IMR-90 (cell line): ENCODE data around the gene SARS1. TPM values are rescaled to one million over a fixed set of nuclear protein-coding genes. Genes with fewer than 3 reads are reported as not detected.

Experiments
- ATAC-seq: fragments of 200-7000 bp; cut with Tn5 transposase; 2 replicates; pipeline ENCODE4 v1.9.1; 2020; ENCODE audit warnings: low read depth, mild to moderate bottlenecking, moderate library complexity
- BruUV-seq: library from RNA; stranded (reverse); fragments of 400-500 nt; replicated peaks from 2 replicates; lab custom pipeline; 2021; lab: Mats Ljungman, UMichigan
- CTCF ChIA-PET: fragments of 300-600 bp; formaldehyde crosslinking; extraction: SDS; loops from one replicate; lab custom pipeline; 2021; ENCODE audit warnings: antibody characterized with exemption; lab: Yijun Ruan, JAX
- POLR2A ChIA-PET: fragments of 300-600 bp; sonication (Branson Sonifier 250); formaldehyde crosslinking; loops from one replicate; lab custom pipeline; 2022; ENCODE audit warnings: antibody characterized with exemption; ENCODE audit not compliant: unreplicated experiment; lab: Charles Lee
- DNase-seq: peaks from one replicate; pipeline ENCODE4 v3.0.0; 2013
- H2AFZ ChIP-seq: replicated peaks from 2 replicates; pipeline ENCODE3; 2013; ENCODE audit warnings: low read length, mild to moderate bottlenecking; ENCODE audit not compliant: poor library complexity
- H2AK5ac ChIP-seq: 2 replicates; pipeline ENCODE4 v1.6.1; 2013; ENCODE audit warnings: low read depth, low read length, inconsistent platforms
- H2AK9ac ChIP-seq: replicated peaks from 2 replicates; pipeline ENCODE3; 2013; ENCODE audit warnings: mild to moderate bottlenecking, low read depth, low read length, moderate library complexity; ENCODE audit not compliant: poor library complexity
- H2BK120ac ChIP-seq: 2 replicates; pipeline ENCODE4 v1.6.1; 2013; ENCODE audit warnings: low read depth, low read length, inconsistent platforms
- H2BK15ac ChIP-seq: 3 replicates; pipeline ENCODE4 v1.6.1; 2013; ENCODE audit warnings: low read depth, low read length, inconsistent platforms
- H2BK20ac ChIP-seq: 2 replicates; pipeline ENCODE4 v1.6.1; 2013; ENCODE audit warnings: low read depth, mild to moderate bottlenecking, inconsistent platforms, low read length, moderate library complexity
- H2BK5ac ChIP-seq: 2 replicates; pipeline ENCODE4 v1.6.1; 2013; ENCODE audit warnings: mild to moderate bottlenecking, low read depth, low read length, inconsistent platforms; ENCODE audit not compliant: poor library complexity, severe bottlenecking
- H3K14ac ChIP-seq: replicated peaks from 2 replicates; pipeline ENCODE4 v1.6.1; 2013; ENCODE audit warnings: low read depth, low read length, inconsistent platforms
- H3K18ac ChIP-seq: 2 replicates; pipeline ENCODE4 v1.6.1; 2013; ENCODE audit warnings: low read depth, low read length, control low read depth
- H3K23ac ChIP-seq: 2 replicates; pipeline ENCODE4 v1.6.1; 2013; ENCODE audit warnings: low read depth, low read length, inconsistent platforms
- H3K27ac ChIP-seq: 2 replicates; pipeline ENCODE4 v1.5.1; 2013; ENCODE audit warnings: mild to moderate bottlenecking, control low read depth, low read length; ENCODE audit not compliant: insufficient read depth
- H3K27me3 ChIP-seq: 2 replicates; pipeline ENCODE4 v1.6.1; 2013; ENCODE audit warnings: low read length; ENCODE audit not compliant: control insufficient read depth, insufficient read depth
- H3K36me3 ChIP-seq: 2 replicates; pipeline ENCODE4 v1.6.1; 2013; ENCODE audit warnings: low read length, mixed read lengths; ENCODE audit not compliant: control insufficient read depth, insufficient read depth
- H3K4ac ChIP-seq: 2 replicates; pipeline ENCODE4 v1.6.1; 2013; ENCODE audit warnings: low read depth, low read length, inconsistent platforms
- H3K4me1 ChIP-seq: 2 replicates; pipeline ENCODE4 v1.6.1; 2013; ENCODE audit warnings: low read length, mixed read lengths; ENCODE audit not compliant: control insufficient read depth, insufficient read depth
- H3K4me2 ChIP-seq: 2 replicates; pipeline ENCODE4 v1.6.1; 2013; ENCODE audit warnings: low read depth, mild to moderate bottlenecking, control low read depth, low read length, moderate library complexity
- H3K4me3 ChIP-seq: 2 replicates; pipeline ENCODE4 v1.5.1; 2013; ENCODE audit warnings: low read depth, mild to moderate bottlenecking, control low read depth, low read length, moderate library complexity; ENCODE audit not compliant: insufficient read depth
- H3K56ac ChIP-seq: 2 replicates; pipeline ENCODE4 v1.6.1; 2013; ENCODE audit warnings: low read length, inconsistent platforms; ENCODE audit not compliant: insufficient read depth; ENCODE audit errors: extremely low read depth
- H3K79me1 ChIP-seq, 2 experiments: 2 replicates each; pipeline ENCODE4 v1.6.1; 2013; ENCODE audit warnings: low read length in 2 of 2, inconsistent platforms in 1 of 2, low read depth in 1 of 2
- H3K9ac ChIP-seq: 2 replicates; pipeline ENCODE4 v1.6.1; 2013; ENCODE audit warnings: low read depth, low read length, control low read depth
- H3K9me1 ChIP-seq: 2 replicates; pipeline ENCODE4 v1.6.1; 2013; ENCODE audit warnings: low read length, inconsistent platforms; ENCODE audit not compliant: insufficient read depth
- H3K9me3 ChIP-seq: 2 replicates; pipeline ENCODE4 v1.6.1; 2013; ENCODE audit warnings: low read length; ENCODE audit not compliant: control insufficient read depth, insufficient read depth
- H4K20me1 ChIP-seq: 2 replicates; pipeline ENCODE4 v1.6.1; 2013; ENCODE audit warnings: low read length, inconsistent platforms; ENCODE audit not compliant: insufficient read depth
- H4K5ac ChIP-seq: 2 replicates; pipeline ENCODE4 v1.6.1; 2013; ENCODE audit warnings: mild to moderate bottlenecking, low read depth, low read length, control low read depth
- H4K8ac ChIP-seq, 2 experiments: 2 replicates each; pipeline ENCODE4 v1.6.1; 2013; ENCODE audit warnings: low read depth in 2 of 2, low read length in 2 of 2, control low read depth in 1 of 2, inconsistent platforms in 1 of 2
- H4K91ac ChIP-seq: 2 replicates; pipeline ENCODE4 v1.6.1; 2013; ENCODE audit warnings: low read depth, low read length, inconsistent platforms; ENCODE audit not compliant: insufficient read depth
- BHLHE40 ChIP-seq: fragments of 150-350 bp; IDR thresholded peaks from 2 replicates; pipeline ENCODE4 v1.6.1; 2016; ENCODE audit warnings: mild to moderate bottlenecking, low read depth, low read length
- CEBPB ChIP-seq: IDR thresholded peaks from 2 replicates; pipeline ENCODE4 v1.6.1; 2012; ENCODE audit warnings: low read depth, low read length, improper control_type of control experiment
- CHD1 ChIP-seq: IDR thresholded peaks from 2 replicates; pipeline ENCODE4 v1.6.1; 2012; ENCODE audit warnings: low read depth, low read length, improper control_type of control experiment
- FOS ChIP-seq: fragments of 150-350 bp; IDR thresholded peaks from 2 replicates; pipeline ENCODE4 v1.6.1; 2016; ENCODE audit warnings: low read depth, low read length
- MAFK ChIP-seq: IDR thresholded peaks from 2 replicates; pipeline ENCODE4 v1.6.1; 2012; ENCODE audit warnings: low read depth, low read length, improper control_type of control experiment
- MAZ ChIP-seq: IDR thresholded peaks from 2 replicates; pipeline ENCODE4 v1.6.1; 2012; ENCODE audit warnings: low read depth, mild to moderate bottlenecking, low read length, improper control_type of control experiment, moderate library complexity, borderline replicate concordance
- POLR2A ChIP-seq: IDR thresholded peaks from 2 replicates; pipeline ENCODE4 v1.6.1; 2012; ENCODE audit warnings: mild to moderate bottlenecking, low read depth, low read length
- RCOR1 ChIP-seq: IDR thresholded peaks from 2 replicates; pipeline ENCODE4 v1.6.1; 2012; ENCODE audit warnings: mild to moderate bottlenecking, low read length, improper control_type of control experiment; ENCODE audit not compliant: insufficient replicate concordance
- WGBS, 2 experiments: methylation state at CpG; one replicate each; pipeline versions ENCODE4 v1.1.5 to v1.1.7; 2013; ENCODE audit warnings: missing lambda C conversion rate in 2 of 2; ENCODE audit not compliant: insufficient read length in 1 of 2; ENCODE audit errors: extremely low coverage in 2 of 2; 5-methylcytosine and 5-hydroxymethylcytosine counted together
- dilution Hi-C: fragments of 300-500 bp; cut with HindIII; formaldehyde crosslinking; loops from one replicate; pipeline ENCODE4 v1.14.3; 2018; ENCODE audit warnings: low sequenced_read_pairs; ENCODE audit not compliant: unreplicated experiment
- in situ Hi-C: fragments of 300-500 bp; cut with MboI; formaldehyde crosslinking; loops from 3 replicates; pipeline ENCODE4 v1.14.3; 2019; ENCODE audit warnings: low sequenced_read_pairs, inconsistent platforms, mixed read lengths
- intact Hi-C: fragments of 100-400 bp; cut with micrococcal nuclease; formaldehyde crosslinking; loops from 2 replicates; pipeline ENCODE4 v1.10.0; 2022
- polyA plus RNA-seq, 3 experiments: library from polyadenylated mRNA; depleted of rRNA; stranded (reverse); fragments of >200 nt; gene quantifications; 2 replicates each; pipeline ENCODE4 v1.2.3, GENCODE V29; 2012; ENCODE audit warnings: low replicate concordance in 1 of 3
- total RNA-seq: library from RNA; depleted of rRNA; stranded (reverse); fragments of >200 nt; gene quantifications from 2 replicates; pipeline ENCODE4 v1.2.3, GENCODE V29; 2012
- TF ChIP-seq, protein P1 (sequence below): fragments of 150-350 bp; IDR thresholded peaks from 2 replicates; pipeline ENCODE4 v1.6.1; 2016; ENCODE audit warnings: low read depth, mild to moderate bottlenecking, low read length, moderate library complexity, borderline replicate concordance
- TF ChIP-seq, protein P2 (sequence below): conservative IDR thresholded peaks from 2 replicates; pipeline ENCODE4 v1.5.1; 2012; ENCODE audit warnings: mild to moderate bottlenecking, low read depth, low read length, improper control_type of control experiment

SARS1 gene
- total and polyA plus RNA-seq, 2 of the 4 experiments (the other 2 are of a cell fraction), result 231 to 348 TPM

DNA sequence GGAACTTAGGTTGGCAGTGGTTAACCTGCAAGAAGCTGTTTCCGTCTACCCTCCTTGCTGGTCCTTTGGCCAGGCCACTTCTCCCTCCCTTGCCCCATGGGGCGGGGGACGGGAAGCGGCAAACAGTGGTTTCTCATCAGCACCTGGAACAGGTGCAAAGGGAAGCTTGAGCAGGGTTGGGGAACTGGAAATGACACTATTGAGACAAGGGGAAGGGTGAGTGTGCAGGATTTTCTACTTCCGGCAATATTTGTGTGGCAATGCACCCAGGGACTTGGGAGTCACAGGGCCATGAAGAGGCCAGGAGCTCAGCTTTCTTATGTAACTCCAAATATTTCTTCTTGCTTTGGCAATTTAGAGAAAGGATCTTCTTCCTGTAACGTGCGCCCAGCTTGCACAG lies 29.0 kb upstream of the SARS1 start:
- Histone ChIP-seq H2AK9ac (no peak overlapping the region), H3K9me3 (no peaks in the 10 kb centered on the region), H3K79me1 (no peaks in the 10 kb centered on the region), H2BK120ac (no peak overlapping the region), H3K4me1 (peaks cover 17% of the 10 kb centered on the region), H3K27me3 (no peaks in the 10 kb centered on the region), H3K4ac (no peak overlapping the region), H4K8ac (no peak overlapping the region), H3K36me3 (no peaks in the 10 kb centered on the region), H4K5ac (no peak overlapping the region), H3K56ac (no peak overlapping the region), H3K4me3 (no peak overlapping the region), H2BK20ac (no peak overlapping the region), H3K4me2 (no peak overlapping the region), H3K14ac (no peak overlapping the region), H3K18ac (no peak overlapping the region), H2BK15ac (no peak overlapping the region), H3K9me1 (peaks cover 4% of the 10 kb centered on the region; the same call in 1 of the 2 replicates), H3K27ac (no peak overlapping the region), H4K20me1 (no peaks in the 10 kb centered on the region), H2BK5ac (no peak overlapping the region), H3K9ac (no peak overlapping the region), H3K23ac (no peak overlapping the region), H2AFZ (no peak overlapping the region), H2AK5ac (no peak overlapping the region), H4K91ac (no peak overlapping the region)
- DNase-seq (no peak), ATAC-seq (no peak)
- ChIA-PET CTCF (no interaction called here), POLR2A (no interaction called here)
- intact Hi-C loops (no loop called here), dilution Hi-C loops (no loop called here), in situ Hi-C loops (no loop called here)
- no TSS peak for BruUV-seq
- no peak for TF ChIP-seq MAFK
- TF ChIP-seq FOS, result no peak
- TF ChIP-seq, protein P1, sequence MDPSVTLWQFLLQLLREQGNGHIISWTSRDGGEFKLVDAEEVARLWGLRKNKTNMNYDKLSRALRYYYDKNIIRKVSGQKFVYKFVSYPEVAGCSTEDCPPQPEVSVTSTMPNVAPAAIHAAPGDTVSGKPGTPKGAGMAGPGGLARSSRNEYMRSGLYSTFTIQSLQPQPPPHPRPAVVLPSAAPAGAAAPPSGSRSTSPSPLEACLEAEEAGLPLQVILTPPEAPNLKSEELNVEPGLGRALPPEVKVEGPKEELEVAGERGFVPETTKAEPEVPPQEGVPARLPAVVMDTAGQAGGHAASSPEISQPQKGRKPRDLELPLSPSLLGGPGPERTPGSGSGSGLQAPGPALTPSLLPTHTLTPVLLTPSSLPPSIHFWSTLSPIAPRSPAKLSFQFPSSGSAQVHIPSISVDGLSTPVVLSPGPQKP, result no peak
- TF ChIP-seq POLR2A, result no peak
- TF ChIP-seq, protein P2, sequence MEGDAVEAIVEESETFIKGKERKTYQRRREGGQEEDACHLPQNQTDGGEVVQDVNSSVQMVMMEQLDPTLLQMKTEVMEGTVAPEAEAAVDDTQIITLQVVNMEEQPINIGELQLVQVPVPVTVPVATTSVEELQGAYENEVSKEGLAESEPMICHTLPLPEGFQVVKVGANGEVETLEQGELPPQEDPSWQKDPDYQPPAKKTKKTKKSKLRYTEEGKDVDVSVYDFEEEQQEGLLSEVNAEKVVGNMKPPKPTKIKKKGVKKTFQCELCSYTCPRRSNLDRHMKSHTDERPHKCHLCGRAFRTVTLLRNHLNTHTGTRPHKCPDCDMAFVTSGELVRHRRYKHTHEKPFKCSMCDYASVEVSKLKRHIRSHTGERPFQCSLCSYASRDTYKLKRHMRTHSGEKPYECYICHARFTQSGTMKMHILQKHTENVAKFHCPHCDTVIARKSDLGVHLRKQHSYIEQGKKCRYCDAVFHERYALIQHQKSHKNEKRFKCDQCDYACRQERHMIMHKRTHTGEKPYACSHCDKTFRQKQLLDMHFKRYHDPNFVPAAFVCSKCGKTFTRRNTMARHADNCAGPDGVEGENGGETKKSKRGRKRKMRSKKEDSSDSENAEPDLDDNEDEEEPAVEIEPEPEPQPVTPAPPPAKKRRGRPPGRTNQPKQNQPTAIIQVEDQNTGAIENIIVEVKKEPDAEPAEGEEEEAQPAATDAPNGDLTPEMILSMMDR, result no peak
- no peak for TF ChIP-seq RCOR1
- no peak for TF ChIP-seq BHLHE40
- TF ChIP-seq MAZ, result no peak
- no peak for TF ChIP-seq CEBPB
- TF ChIP-seq CHD1, result no peak
- no CpG with 5 or more reads among the region's 7 CpGs for WGBS, 2 experiments
